Smooth muscle cell (in vitro differentiated cells): ENCODE data around the gene MED15. TPM values are rescaled to one million over a fixed set of nuclear protein-coding genes. Genes with fewer than 3 reads are reported as not detected.

Experiments
- DNase-seq: peaks from one replicate; lab custom pipeline; 2025; ENCODE audit not compliant: unreplicated experiment; lab: John Stamatoyannopoulos, UW
- H2AFZ ChIP-seq: fragments of 200-600 bp; sonication (generic); 2 replicates; pipeline ENCODE4 v1.6.0; 2016; ENCODE audit warnings: antibody characterized with exemption, low read depth, mild to moderate bottlenecking
- H3F3A ChIP-seq: fragments of 200-600 bp; sonication (generic); 2 replicates; pipeline ENCODE4 v1.6.0; 2017; ENCODE audit warnings: antibody characterized with exemption, low read depth
- H3K27ac ChIP-seq: fragments of 200-600 bp; sonication (generic); 2 replicates; pipeline ENCODE4 v1.5.1; 2016; ENCODE audit warnings: low read depth, mild to moderate bottlenecking
- H3K27me3 ChIP-seq: fragments of 200-600 bp; sonication (generic); 2 replicates; pipeline ENCODE4 v1.6.1; 2016; ENCODE audit warnings: low read depth, mild to moderate bottlenecking
- H3K36me3 ChIP-seq: fragments of 200-600 bp; sonication (generic); 2 replicates; pipeline ENCODE4 v1.5.1; 2016; ENCODE audit warnings: low read depth
- H3K4me1 ChIP-seq: fragments of 200-600 bp; sonication (generic); 2 replicates; pipeline ENCODE4 v1.5.1; 2016; ENCODE audit warnings: low read depth
- H3K4me2 ChIP-seq: fragments of 200-600 bp; sonication (generic); 2 replicates; pipeline ENCODE4 v1.6.0; 2016; ENCODE audit warnings: mild to moderate bottlenecking
- H3K4me3 ChIP-seq: fragments of 200-600 bp; sonication (generic); 2 replicates; pipeline ENCODE4 v1.5.1; 2016; ENCODE audit warnings: mild to moderate bottlenecking
- H3K79me2 ChIP-seq: fragments of 200-600 bp; sonication (generic); 2 replicates; pipeline ENCODE4 v1.6.0; 2016; ENCODE audit warnings: low read depth, mild to moderate bottlenecking
- H3K9ac ChIP-seq: fragments of 200-600 bp; sonication (generic); 2 replicates; pipeline ENCODE4 v1.6.0; 2016; ENCODE audit warnings: low read depth
- H3K9me3 ChIP-seq: fragments of 200-600 bp; sonication (generic); replicated peaks from 2 replicates; pipeline ENCODE4 v1.5.1; 2016; ENCODE audit warnings: low read depth
- H4K20me1 ChIP-seq: fragments of 200-600 bp; sonication (generic); 2 replicates; pipeline ENCODE4 v1.6.0; 2016; ENCODE audit warnings: low read depth
- WGBS: methylation state at CpG from one replicate; pipeline ENCODE4 v1.1.7; 2016; ENCODE audit warnings: low lambda C conversion rate; 5-methylcytosine and 5-hydroxymethylcytosine counted together
- polyA plus RNA-seq: library from polyadenylated mRNA; unstranded; fragments of >200 nt; fragmentation: Nextera tagmentation; extraction: Ambion mirVana; gene quantifications from 2 replicates; pipeline ENCODE4 v1.2.1, GENCODE V29; 2016
- total RNA-seq: library from RNA; depleted of rRNA; stranded (reverse); fragments of >200 nt; gene quantifications from 2 replicates; pipeline ENCODE4 v1.2.3, GENCODE V29; 2014
- TF ChIP-seq, protein P1 (sequence below): fragments of 200-600 bp; sonication (generic); IDR thresholded peaks from 2 replicates; pipeline ENCODE4 v1.5.1; 2017; ENCODE audit warnings: borderline replicate concordance, mild to moderate bottlenecking, antibody characterized with exemption; ENCODE audit not compliant: insufficient read depth, poor library complexity, severe bottlenecking

MED15 gene
- total and polyA plus RNA-seq, 2 experiments from 2014 or later: 25.3 to 70.5 TPM

DNA sequence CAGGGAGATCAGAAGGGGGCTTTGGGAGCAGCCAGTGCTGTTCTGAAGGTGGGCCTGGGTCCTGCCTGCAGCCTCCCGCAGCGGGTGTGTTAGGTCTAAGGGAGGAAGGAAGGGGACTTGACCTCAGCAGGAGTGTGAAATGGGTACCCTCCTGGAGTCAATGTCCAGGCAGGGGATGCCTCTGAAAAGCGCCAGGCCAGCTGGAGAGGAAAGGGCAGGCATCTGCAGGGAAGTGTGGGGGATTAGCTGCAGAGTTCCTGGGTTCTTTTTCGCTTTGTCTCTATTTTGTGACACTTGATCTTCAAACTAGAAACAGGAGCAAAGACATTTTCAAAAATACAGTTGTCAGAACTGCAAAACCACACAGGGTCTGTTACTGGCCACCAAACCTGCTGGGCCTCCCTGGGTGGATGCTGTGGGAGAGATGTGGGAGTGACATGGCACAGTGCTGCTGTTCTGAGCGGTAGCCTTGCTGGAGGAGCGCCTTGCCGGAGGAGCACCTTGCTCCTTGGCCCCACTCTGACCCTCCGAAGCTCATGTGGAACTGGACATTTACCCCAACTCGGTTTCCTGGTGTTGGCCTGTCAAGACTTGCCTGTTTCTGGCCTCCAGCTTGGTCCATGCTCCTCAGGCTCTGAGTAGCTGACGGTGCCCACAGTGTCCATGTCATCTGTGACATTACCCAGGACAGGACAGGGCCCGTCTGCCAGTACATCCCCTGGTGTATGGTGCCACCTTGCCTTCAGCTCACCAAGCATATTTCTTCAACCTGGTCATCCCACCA is 25.9 kb downstream of the MED15 start:
- peak overlapping the region; percentile 78 for H3K4me2 ChIP-seq
- H3K4me1 ChIP-seq: peaks cover 35% of the 10 kb centered on the region
- H3F3A ChIP-seq: peaks cover 37% of the 10 kb centered on the region
- DNase-seq: no peak
- H3K79me2 ChIP-seq: peaks cover 79% of the 10 kb centered on the region
- 84% methylated on average over 11 of the region's 11 CpGs for WGBS
- H3K27me3 ChIP-seq: no peaks in the 10 kb centered on the region
- no peak overlapping the region for H3K4me3 ChIP-seq
- H3K9ac ChIP-seq: peak overlapping the region; percentile 87
- peak overlapping the region; percentile 98 for H3K27ac ChIP-seq
- H3K36me3 ChIP-seq: no peaks in the 10 kb centered on the region
- no peak overlapping the region for H2AFZ ChIP-seq
- H4K20me1 ChIP-seq: peaks cover 92% of the 10 kb centered on the region
- no peaks in the 10 kb centered on the region for H3K9me3 ChIP-seq
- TF ChIP-seq, protein P1, sequence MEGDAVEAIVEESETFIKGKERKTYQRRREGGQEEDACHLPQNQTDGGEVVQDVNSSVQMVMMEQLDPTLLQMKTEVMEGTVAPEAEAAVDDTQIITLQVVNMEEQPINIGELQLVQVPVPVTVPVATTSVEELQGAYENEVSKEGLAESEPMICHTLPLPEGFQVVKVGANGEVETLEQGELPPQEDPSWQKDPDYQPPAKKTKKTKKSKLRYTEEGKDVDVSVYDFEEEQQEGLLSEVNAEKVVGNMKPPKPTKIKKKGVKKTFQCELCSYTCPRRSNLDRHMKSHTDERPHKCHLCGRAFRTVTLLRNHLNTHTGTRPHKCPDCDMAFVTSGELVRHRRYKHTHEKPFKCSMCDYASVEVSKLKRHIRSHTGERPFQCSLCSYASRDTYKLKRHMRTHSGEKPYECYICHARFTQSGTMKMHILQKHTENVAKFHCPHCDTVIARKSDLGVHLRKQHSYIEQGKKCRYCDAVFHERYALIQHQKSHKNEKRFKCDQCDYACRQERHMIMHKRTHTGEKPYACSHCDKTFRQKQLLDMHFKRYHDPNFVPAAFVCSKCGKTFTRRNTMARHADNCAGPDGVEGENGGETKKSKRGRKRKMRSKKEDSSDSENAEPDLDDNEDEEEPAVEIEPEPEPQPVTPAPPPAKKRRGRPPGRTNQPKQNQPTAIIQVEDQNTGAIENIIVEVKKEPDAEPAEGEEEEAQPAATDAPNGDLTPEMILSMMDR: no peak

GRCh38 chr22:20533879-20534265 is 26.5 kb downstream of the MED15 start:
- H3K27me3 ChIP-seq: no peaks in the 10 kb centered on the region
- no peaks in the 10 kb centered on the region for H3K9me3 ChIP-seq
- no peaks in the 10 kb centered on the region for H3K36me3 ChIP-seq
- H3F3A ChIP-seq: peaks cover 31% of the 10 kb centered on the region
- H2AFZ ChIP-seq: no peak overlapping the region
- H3K4me1 ChIP-seq: peaks cover 35% of the 10 kb centered on the region
- H3K4me2 ChIP-seq: peak overlapping the region; percentile 78
- peaks cover 79% of the 10 kb centered on the region for H3K79me2 ChIP-seq
- H4K20me1 ChIP-seq: peaks cover 92% of the 10 kb centered on the region
- TF ChIP-seq, protein P1: no peak
- peak overlapping the region; percentile 98 for H3K27ac ChIP-seq
- H3K9ac ChIP-seq: no peak overlapping the region
- 82% methylated on average over 3 of the region's 3 CpGs for WGBS
- H3K4me3 ChIP-seq: no peak overlapping the region
- DNase-seq: no peak

- Histone ChIP-seq H3K9me3 (no peaks in the 10 kb centered on the region), H2AFZ (no peak overlapping the region), H3K27ac (no peak overlapping the region), H3K9ac (no peak overlapping the region), H3K27me3 (no peaks in the 10 kb centered on the region), H3K4me3 (no peak overlapping the region), H3K4me2 (no peak overlapping the region), H3K79me2 (peaks cover 90% of the 10 kb centered on the region), H4K20me1 (peaks cover 83% of the 10 kb centered on the region), H3F3A (peaks cover 20% of the 10 kb centered on the region), H3K4me1 (peaks cover 16% of the 10 kb centered on the region), H3K36me3 (no peaks in the 10 kb centered on the region)
- TF ChIP-seq, protein P1: no peak
- DNase-seq: no peak
- WGBS: 95% methylated on average over 12 of the region's 12 CpGs
Observed at GRCh38 chr22:20536590-20537324, 29.3 kb downstream of the MED15 start.
